ENCODE measurements around the gene SLC25A44.
A peak's percentile ranks its signal among the peaks of the same experiment; 100 is the strongest.

SLC25A44 gene

GRCh38 chr1:156193488-156194299 lies at the start of gene SLC25A44:
Gene SLC25A44, plus strand, starts transcription at chr1:156194104. Its CDS starts 5,744 bp downstream, at chr1:156199848.
- DNase-seq: peak; percentile 99

- no peak for DNase-seq
Measured at GRCh38 chr1:156144742-156145141, 49.2 kb upstream of the SLC25A44 start.

- DNase-seq: no peak
Measured at GRCh38 chr1:156145650-156146019, 48.3 kb upstream of the SLC25A44 start.

- DNase-seq: peak; percentile 95
Measured at GRCh38 chr1:156146020-156146768, 47.7 kb upstream of the SLC25A44 start.

- DNase-seq: no peak
Measured at GRCh38 chr1:156146769-156147405, 47.0 kb upstream of the SLC25A44 start.

- DNase-seq: no peak
Measured at GRCh38 chr1:156148216-156148615, 45.7 kb upstream of the SLC25A44 start.

- no peak for DNase-seq
Measured at GRCh38 chr1:156149374-156150332, 44.3 kb upstream of the SLC25A44 start.

GRCh38 chr1:156150333-156151011 lies 43.4 kb upstream of the SLC25A44 start:
- DNase-seq: no peak

- peak; percentile 47 for DNase-seq
Measured at GRCh38 chr1:156151093-156151688, 42.7 kb upstream of the SLC25A44 start.

- DNase-seq: no peak
Measured at GRCh38 chr1:156152628-156153027, 41.3 kb upstream of the SLC25A44 start.

- DNase-seq: no peak
Measured at GRCh38 chr1:156153362-156153761, 40.5 kb upstream of the SLC25A44 start, which contains the start of gene SEMA4A. Gene SEMA4A, plus strand, starts transcription at chr1:156153585. Its CDS starts 994 bp downstream, at chr1:156154579.

GRCh38 chr1:156154317-156154749 lies 39.6 kb upstream of the SLC25A44 start:
- DNase-seq: no peak

GRCh38 chr1:156155756-156156510 lies 38.0 kb upstream of the SLC25A44 start:
- no peak for DNase-seq

GRCh38 chr1:156157506-156157905 lies 36.4 kb upstream of the SLC25A44 start:
- DNase-seq: no peak

- DNase-seq: no peak
Measured at GRCh38 chr1:156157966-156158365, 35.9 kb upstream of the SLC25A44 start.

GRCh38 chr1:156160000-156160742 lies 33.7 kb upstream of the SLC25A44 start:
- DNase-seq: no peak

- peak; percentile 82 for DNase-seq
Measured at GRCh38 chr1:156160743-156161171, 33.1 kb upstream of the SLC25A44 start.

- no peak for DNase-seq
Measured at GRCh38 chr1:156162430-156163037, 31.4 kb upstream of the SLC25A44 start.

- DNase-seq: no peak
Measured at GRCh38 chr1:156163712-156164111, 30.2 kb upstream of the SLC25A44 start.
